NCI-H82 (cell line): ENCODE data around the gene RUBCNL.

Experiments
- DNase-seq: peaks from one replicate; lab custom pipeline; 2025; lab: John Stamatoyannopoulos, UW

RUBCNL gene

DNA sequence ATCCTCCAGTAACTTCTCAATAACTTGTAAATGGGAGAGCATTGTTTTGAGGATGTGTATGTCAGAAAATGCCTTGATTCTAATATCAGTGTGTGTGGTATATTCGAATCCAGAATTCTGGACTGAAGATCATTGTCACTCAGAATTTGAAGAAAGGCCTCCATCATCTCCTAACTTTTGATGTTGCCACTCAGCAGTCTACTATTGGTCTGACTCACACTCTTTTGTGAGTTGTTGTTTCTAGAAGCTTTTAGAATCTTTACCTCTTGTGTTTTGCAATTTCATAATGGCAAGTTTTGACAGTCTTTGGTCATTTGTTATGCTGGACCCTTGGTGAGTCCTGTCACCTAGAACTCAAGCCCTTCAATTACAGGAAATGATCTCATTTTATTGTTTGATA lies 77.0 kb downstream of the RUBCNL start:
- no peak for DNase-seq

DNA sequence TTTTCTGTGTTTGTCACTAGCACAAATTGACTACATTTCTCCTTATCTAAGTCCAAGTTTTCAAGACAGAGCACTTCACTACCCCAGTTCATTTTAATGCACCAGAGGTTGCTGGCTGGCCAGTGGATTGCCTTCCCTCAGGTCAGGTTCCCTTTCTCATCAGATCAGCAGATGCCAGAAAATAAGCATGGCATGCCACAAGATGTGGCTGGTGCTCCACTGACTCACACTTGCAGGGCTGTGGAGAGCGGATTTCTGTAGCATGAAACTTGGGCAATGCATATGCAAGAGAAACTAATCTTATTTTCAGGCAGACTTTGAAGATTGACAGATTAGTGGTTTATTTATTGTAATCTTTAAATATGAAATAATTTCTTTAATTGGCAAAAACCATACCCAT lies 79.5 kb downstream of the RUBCNL start:
- DNase-seq, result no peak

DNA sequence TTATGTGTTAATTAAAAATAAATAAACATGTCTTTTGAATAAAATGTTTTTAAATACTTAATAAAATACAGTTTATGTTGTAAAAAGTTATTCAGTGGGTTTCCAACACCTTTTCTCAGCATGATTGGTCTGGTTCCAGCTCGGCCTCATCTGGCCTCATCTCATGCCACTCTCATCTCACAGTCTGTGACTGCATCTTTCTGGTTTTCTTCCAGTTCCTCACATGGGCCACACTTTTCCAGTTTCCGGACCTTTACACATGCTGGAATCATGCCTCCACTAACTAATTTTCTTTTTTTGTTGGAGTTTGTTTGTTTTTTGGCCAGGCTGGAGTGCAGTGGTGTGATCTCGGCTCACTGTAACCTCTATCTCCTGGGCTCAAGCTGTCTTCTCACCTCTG lies 82.5 kb downstream of the RUBCNL start:
- DNase-seq, result no peak

DNA sequence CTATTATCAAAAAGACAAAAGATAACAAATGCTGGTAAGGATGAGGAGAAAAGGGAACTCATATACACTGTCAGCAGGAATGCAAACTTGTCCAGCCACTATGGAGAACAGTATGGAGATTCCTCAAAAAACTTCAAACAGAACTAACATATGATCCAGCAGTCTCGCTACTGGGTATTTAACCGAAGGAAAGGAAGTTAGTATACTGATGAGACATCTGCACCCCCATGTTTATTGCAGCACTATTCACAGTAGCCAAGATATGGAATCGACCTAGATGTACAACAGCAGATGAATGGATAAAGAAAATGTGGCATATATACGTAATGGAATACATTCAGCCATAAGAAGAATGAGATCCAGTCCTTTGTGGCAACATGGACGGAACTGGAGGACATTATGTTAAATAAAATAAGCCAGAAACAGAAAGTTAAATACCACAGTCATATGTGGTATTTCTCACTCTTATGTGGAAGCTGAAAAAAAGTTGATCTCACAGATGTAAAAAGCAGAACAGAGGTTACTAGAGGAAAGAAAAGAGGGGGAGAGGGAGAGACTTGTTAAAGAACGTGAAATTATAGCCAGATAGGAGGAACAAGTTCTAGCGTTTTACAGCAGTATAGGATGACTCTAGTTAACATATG lies 83.2 kb downstream of the RUBCNL start:
- DNase-seq, result no peak

DNA sequence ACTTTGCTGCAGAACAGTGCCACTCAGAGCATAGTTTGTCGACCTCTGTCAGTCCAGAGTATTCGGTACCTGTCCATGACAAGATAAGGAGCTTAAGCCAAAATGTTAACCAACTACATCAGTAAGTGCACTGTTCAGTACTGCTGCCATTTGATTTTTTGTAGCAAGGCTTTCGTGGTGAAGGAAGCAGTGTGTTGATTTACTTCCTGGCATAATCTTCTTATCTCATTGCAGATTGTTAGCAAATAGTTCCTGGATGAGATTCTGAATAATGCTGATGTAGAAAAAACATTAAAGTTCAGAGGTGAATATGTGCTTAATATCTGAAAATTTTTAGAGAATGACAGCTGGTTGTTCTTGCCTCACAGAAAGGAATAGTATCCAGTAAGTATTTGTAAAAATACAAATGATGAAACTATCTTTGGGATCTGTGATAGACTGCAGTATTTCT lies 89.7 kb downstream of the RUBCNL start:
- DNase-seq, result no peak

DNA sequence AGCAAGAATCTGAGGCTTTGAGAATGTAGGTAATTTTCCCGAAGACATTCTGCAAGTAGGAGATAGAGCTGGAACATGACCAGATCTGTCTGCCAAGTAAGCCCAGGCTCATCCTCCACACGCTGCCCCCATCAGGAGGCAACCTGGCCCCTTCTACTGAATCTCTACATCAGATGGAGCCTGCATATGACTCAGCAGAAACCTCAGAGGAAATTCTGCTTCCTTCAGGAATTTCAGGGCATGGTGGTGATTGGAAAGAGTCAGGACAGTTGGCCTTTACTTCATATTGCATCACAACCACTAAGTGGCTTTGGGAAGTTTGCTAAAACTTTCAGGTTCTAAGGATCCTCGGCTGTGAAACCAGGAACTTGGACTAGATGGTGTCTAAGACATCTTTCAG lies 90.1 kb downstream of the RUBCNL start:
- DNase-seq, result no peak

DNA sequence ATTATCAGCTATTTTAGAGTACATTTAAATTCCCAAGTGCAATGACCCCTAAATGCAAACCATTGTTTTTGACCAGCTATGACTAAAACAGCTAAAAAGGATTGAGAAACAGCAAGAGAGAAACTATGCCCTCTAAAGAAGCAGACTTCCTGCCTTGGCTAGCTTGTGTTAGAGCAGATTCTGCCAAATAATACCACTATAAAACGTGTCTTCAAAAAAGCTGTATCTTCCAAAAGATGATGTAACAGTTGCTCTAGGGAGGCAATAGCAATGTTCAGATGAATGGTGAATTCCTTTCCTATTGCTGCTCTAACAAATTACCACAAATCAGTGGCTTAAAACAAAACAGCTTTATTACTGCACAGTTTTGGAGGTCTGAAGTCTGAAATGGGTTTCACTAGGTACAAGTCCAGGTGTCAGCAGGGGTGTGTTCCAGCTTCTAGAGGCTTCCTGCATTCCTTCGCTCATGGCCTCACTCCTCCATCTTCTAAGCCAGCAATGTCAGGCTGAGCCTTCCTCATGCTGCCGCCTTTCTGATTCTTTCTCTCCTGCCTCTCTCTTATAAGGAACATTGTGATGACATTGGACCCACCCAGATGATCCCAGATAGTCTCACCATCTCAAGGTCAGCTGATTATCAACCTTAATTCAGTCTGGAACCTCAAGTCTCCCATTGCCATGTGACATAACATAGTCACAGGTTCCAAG lies 90.8 kb downstream of the RUBCNL start:
- no peak for DNase-seq

DNA sequence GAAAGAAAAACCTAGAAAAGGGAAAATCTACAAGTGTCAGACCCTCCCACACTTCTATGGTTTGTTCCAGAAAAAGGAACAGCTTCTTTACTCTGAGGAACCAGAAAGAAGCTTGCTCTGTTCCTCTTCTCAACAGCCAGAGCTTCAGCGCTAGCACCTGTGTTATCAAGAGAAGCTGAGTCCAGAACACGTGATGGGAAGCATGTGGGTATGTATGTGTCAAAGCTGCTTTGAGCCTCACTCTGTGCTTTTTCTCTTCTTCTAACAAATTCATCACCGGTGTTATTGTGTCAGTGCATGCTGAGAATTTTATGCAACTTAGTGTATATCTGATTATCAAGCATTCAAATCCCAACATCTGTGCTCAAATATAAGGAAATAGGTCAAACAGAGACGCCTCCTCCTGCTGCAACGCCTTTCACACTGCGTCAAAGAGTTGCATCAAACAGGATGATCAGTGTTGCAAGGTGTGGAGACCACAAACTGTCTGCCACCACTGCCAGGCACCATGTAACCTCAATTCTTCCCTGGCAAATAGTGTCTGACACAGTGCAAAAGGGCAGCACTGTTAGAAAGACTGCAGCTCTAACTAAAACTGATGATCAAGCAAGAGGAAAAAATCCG lies 91.4 kb downstream of the RUBCNL start:
- DNase-seq, result no peak

DNA sequence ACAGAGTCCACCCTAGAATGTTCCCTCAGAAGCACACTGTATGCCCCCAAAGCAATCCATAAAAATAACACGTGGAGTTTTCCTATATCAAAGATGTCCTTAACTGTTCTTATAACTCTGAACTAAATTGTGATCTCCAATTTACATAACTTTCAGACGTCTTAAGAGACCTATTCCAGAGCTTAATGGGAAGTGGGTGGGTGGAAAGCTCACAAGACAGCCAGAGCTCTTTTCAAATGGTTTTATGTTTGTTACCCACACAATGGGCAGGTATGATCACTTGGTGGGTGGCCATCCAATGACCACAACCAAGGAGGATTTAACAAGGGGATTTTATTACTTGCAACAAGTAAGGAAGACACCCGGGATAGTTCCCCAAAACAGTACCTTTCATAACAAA lies 93.6 kb downstream of the RUBCNL start:
- DNase-seq, result no peak
